ENCODE data around the gene STK36. TPM values are rescaled to one million over a fixed set of nuclear protein-coding genes. Genes with fewer than 3 reads are reported as not detected.
A peak's percentile ranks its signal among the peaks of the same experiment; 100 is the strongest.
"Not testable (repeated sequence)": the region's sequence is repeated elsewhere in the genome, so short reads cannot be mapped to it uniquely, and the experiment has no call there.

STK36 gene
- total RNA-seq, 1 experiment from 2014 or later: 14.9 TPM

GRCh38 chr2:218648787-218649100 is 23.1 kb upstream of the STK36 start:
- Histone ChIP-seq H3K27ac (no peak overlapping the region), H3K36me3 (peaks cover 55% of the 10 kb centered on the region), H3K4me1 (no peaks in the 10 kb centered on the region), H3K27me3 (no peaks in the 10 kb centered on the region), H3K9me3 (replicated peaks) (no peaks in the 10 kb centered on the region), H3K4me3 (no peak overlapping the region)
- no peak for DNase-seq

- H3K4me1 ChIP-seq: no peaks in the 10 kb centered on the region
- H3K4me3 ChIP-seq: no peak overlapping the region
- peaks cover 25% of the 10 kb centered on the region; the same call in 1 of the 2 replicates for H3K36me3 ChIP-seq
- no peak for DNase-seq
- H3K27me3 ChIP-seq: no peaks in the 10 kb centered on the region
- no peak overlapping the region for H3K27ac ChIP-seq
- H3K9me3 ChIP-seq (replicated peaks): no peaks in the 10 kb centered on the region
Measured at GRCh38 chr2:218655751-218656150, 16.1 kb upstream of the STK36 start.

GRCh38 chr2:218658671-218659257 is 13.1 kb upstream of the STK36 start:
- H3K27ac ChIP-seq: peak overlapping the region; percentile 48
- peaks cover 10% of the 10 kb centered on the region for H3K36me3 ChIP-seq
- no peaks in the 10 kb centered on the region for H3K27me3 ChIP-seq
- H3K4me1 ChIP-seq: no peaks in the 10 kb centered on the region
- no peaks in the 10 kb centered on the region for H3K9me3 ChIP-seq (replicated peaks)
- peak; percentile 32 to 49 for DNase-seq
- peak overlapping the region; percentile 74 for H3K4me3 ChIP-seq

DNA sequence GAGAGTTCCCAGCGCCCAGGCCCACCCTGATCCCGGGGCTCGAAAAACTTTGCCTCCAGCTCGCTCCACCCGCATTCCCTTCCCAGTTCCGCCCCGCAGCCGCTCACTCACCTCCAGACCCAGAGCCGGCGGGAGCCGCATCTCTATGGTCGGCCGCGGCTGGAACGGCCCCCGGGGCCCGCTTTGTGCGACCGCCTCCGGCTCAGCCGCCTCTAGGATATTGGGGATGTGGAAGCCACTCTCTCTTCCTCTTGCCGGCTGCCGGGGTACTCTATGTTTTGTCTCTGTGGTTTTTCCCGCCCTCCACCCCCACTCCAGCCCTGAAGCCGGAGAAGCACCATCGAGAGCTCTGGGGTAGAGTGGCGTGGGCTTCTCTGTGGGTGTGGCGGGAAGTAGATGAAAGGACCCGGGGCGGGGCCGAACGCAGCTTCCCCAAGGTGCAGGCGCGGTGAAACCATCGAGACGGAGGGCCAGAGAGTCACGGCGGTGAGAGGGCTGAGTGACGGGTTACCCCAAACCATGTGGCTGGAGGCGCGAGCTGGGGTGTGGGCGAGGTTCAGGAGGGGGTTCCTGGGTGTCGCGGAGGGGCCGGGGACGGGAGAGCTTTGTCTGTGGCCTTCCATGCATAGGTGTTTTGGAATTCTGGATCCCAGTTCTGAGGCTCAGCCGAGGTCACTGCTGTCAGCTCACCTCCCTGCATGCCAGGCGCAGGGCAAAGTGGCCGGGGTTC is 12.5 kb upstream of the STK36 start, which contains the start of the genes BCS1L and ZNF142:
TSS of gene BCS1L (plus strand) at position 426 of the 730 bp plus-strand sequence. CDS start 1,305 bp downstream, outside the sequence.
TSS of gene ZNF142 (minus strand) at position 366 of the 730 bp plus-strand sequence. CDS start 3,194 bp downstream, outside the sequence.
- peak within 1 kb of the TSS; percentile 74 for H3K4me3 ChIP-seq
- DNase-seq: peak; percentile 92 to 93
- no peaks in the 10 kb centered on the region for H3K9me3 ChIP-seq (replicated peaks)
- H3K27ac ChIP-seq: peak within 1 kb of the TSS; percentile 48
- H3K27me3 ChIP-seq: no peaks in the 10 kb centered on the region
- H3K4me1 ChIP-seq: no peaks in the 10 kb centered on the region
- H3K36me3 ChIP-seq: peaks cover 14% of the 10 kb centered on the region

- Histone ChIP-seq H3K27me3 (no peaks in the 10 kb centered on the region), H3K27ac (peak overlapping the region; percentile 48; the same call in 1 of the 2 replicates), H3K4me1 (no peaks in the 10 kb centered on the region), H3K4me3 (peak overlapping the region; percentile 74), H3K9me3 (replicated peaks) (no peaks in the 10 kb centered on the region), H3K36me3 (peaks cover 16% of the 10 kb centered on the region)
- DNase-seq: no peak
Measured at GRCh38 chr2:218659988-218660358, 11.9 kb upstream of the STK36 start.

DNA sequence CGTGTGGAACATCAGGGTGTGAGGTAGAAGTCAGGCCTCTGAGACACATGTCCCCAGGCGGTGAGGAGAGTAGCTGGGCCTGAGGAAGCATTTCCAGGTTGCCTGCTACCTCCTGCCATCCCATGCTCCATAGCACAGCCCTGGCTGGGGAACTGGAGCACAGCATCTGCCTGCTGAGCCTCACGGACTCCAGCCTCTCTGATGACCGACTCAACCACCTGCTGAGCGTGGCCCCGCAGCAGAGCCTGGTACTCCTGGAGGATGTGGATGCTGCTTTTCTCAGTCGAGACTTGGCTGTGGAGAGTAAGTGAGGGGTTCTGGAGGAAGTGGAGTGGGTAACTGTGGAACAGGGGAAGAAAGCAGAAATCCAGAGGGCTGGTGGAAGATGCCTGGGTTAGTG is 9.5 kb upstream of the STK36 start:
- no peak for DNase-seq
- Histone ChIP-seq H3K9me3 (replicated peaks) (no peaks in the 10 kb centered on the region), H3K27me3 (no peaks in the 10 kb centered on the region), H3K4me1 (no peaks in the 10 kb centered on the region), H3K4me3 (no peak overlapping the region), H3K27ac (no peak overlapping the region), H3K36me3 (peaks cover 25% of the 10 kb centered on the region)

DNA sequence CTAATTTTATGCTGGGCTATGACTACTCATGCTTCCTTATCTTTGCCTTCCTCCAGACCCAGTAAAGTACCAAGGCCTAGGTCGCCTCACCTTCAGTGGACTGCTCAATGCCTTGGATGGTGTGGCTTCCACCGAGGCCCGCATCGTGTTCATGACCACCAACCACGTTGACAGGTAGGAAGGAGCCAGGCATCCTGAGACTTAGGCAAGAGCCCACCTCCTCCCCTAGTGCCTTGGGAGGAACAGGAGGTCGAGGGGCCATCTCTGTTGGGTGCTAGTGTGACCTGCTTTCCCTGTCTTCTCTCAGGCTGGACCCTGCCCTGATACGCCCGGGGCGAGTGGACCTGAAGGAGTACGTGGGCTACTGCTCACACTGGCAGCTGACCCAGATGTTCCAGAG is 9.1 kb upstream of the STK36 start:
- Histone ChIP-seq H3K27ac (no peak overlapping the region), H3K4me3 (no peak overlapping the region), H3K9me3 (replicated peaks) (no peaks in the 10 kb centered on the region), H3K27me3 (no peaks in the 10 kb centered on the region), H3K36me3 (peaks cover 22% of the 10 kb centered on the region), H3K4me1 (no peaks in the 10 kb centered on the region)
- no peak for DNase-seq

DNA sequence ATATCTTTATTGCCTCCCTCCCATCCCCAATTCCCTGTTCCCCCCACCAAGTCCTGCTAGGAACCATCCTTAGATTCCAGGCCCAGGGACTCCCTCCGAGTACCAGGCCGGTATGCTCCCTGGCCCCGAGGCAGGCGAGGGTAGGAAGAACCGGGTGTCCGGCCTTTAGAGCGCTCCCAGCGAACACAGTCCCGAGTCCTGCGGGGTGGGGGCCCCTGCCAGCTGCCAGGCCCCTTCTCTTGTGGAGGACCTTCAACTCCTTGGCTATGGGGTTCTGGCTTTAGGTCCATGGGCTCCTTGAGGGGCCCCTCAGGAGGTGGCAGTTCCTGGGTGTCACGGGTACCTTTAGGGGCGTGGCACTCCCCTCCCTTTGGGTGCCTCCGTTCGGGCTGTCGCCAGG is 8.0 kb upstream of the STK36 start:
- H3K27me3 ChIP-seq: no peaks in the 10 kb centered on the region
- no peak for DNase-seq
- no peaks in the 10 kb centered on the region for H3K4me1 ChIP-seq
- no peak overlapping the region for H3K27ac ChIP-seq
- no peak overlapping the region for H3K4me3 ChIP-seq
- H3K36me3 ChIP-seq: peaks cover 21% of the 10 kb centered on the region
- no peaks in the 10 kb centered on the region for H3K9me3 ChIP-seq (replicated peaks)

- H3K9me3 ChIP-seq (replicated peaks): no peaks in the 10 kb centered on the region
- peaks cover 21% of the 10 kb centered on the region for H3K36me3 ChIP-seq
- H3K4me1 ChIP-seq: no peaks in the 10 kb centered on the region
- no peak overlapping the region for H3K27ac ChIP-seq
- DNase-seq: no peak
- no peaks in the 10 kb centered on the region for H3K27me3 ChIP-seq
- H3K4me3 ChIP-seq: no peak overlapping the region
Measured at GRCh38 chr2:218664653-218665052, 7.2 kb upstream of the STK36 start.

GRCh38 chr2:218671097-218671653 is 711 bp upstream of the STK36 start:
- no peaks in the 10 kb centered on the region for H3K27me3 ChIP-seq
- DNase-seq: no peak

GRCh38 chr2:218679119-218679518 is 7.2 kb downstream of the STK36 start:
- H3K9me3 ChIP-seq (replicated peaks): no peaks in the 10 kb centered on the region
- DNase-seq: no peak
- no peak overlapping the region for H3K4me3 ChIP-seq
- no peak overlapping the region for H3K27ac ChIP-seq
- H3K4me1 ChIP-seq: no peaks in the 10 kb centered on the region
- H3K36me3 ChIP-seq: no peaks in the 10 kb centered on the region
- H3K27me3 ChIP-seq: no peaks in the 10 kb centered on the region

More at GRCh38 chr2:218671097-218671653, 711 bp upstream of the STK36 start:
- Histone ChIP-seq H3K36me3 (peaks cover 4% of the 10 kb centered on the region), H3K27ac (peak overlapping the region; percentile 76), H3K4me1 (peaks cover 6% of the 10 kb centered on the region), H3K9me3 (replicated peaks) (no peaks in the 10 kb centered on the region), H3K4me3 (peak overlapping the region; percentile 70)

- DNase-seq: no peak
- Histone ChIP-seq H3K27me3 (no peaks in the 10 kb centered on the region), H3K27ac (no peak overlapping the region), H3K4me1 (no peaks in the 10 kb centered on the region), H3K4me3 (no peak overlapping the region), H3K9me3 (replicated peaks) (no peaks in the 10 kb centered on the region), H3K36me3 (no peaks in the 10 kb centered on the region)
Measured at GRCh38 chr2:218680061-218680460, 8.2 kb downstream of the STK36 start.

DNA sequence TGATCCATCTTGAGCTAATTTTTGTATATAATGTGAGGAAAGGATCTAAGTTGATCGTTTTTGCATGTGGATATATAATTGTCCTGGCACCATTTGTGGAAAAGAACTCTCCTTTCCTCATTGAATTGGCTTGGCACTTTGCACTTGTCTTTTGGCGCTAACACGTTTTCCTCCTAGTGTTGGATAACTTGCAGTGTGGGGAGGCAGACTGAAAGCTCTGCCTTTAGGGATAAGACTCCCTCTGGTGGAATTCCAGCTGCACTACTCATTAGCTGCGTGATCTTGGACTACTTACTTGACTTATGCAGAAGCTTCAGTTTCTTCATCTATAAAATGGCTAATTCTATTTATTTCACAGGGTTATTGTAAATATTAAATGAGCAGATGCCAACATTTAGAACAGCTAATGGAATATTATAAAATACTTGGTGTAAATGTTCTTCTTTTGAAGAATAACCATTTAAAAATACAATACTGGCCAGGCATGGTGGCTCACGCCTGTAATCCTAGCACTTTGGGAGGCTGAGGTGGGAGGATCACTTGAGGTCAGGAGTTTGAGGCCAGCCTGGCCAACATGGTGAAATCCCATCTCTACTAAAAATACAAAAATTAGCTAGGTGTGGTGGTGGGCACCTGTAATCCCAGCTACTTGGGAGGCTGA is 15.6 kb downstream of the STK36 start:
- H3K27ac ChIP-seq; H3K36me3 ChIP-seq; H3K9me3 ChIP-seq (replicated peaks); H3K4me1 ChIP-seq; H3K4me3 ChIP-seq; H3K27me3 ChIP-seq: not testable (repeated sequence)
- peak; percentile 65 to 80 for DNase-seq

- Histone ChIP-seq H3K4me1 (no peaks in the 10 kb centered on the region), H3K36me3 (peaks cover 5% of the 10 kb centered on the region), H3K27ac (no peak overlapping the region), H3K9me3 (replicated peaks) (no peaks in the 10 kb centered on the region), H3K27me3 (no peaks in the 10 kb centered on the region), H3K4me3 (no peak overlapping the region)
- no peak for DNase-seq
Measured at GRCh38 chr2:218691234-218691633, 19.3 kb downstream of the STK36 start.

All from SJCRH30 (cell line).